HG02973 (cell line): ENCODE results near the gene PTGES3L.
"Not testable (repeated sequence)": the region's sequence is repeated elsewhere in the genome, so short reads cannot be mapped to it uniquely, and the experiment has no call there.

Experiments
- ATAC-seq: cut with Tn5 transposase; IDR thresholded peaks from one replicate; pipeline ENCODE4 v1.9.1; 2021; ENCODE audit warnings: moderate library complexity; ENCODE audit not compliant: unreplicated experiment

The PTGES3L gene

GRCh38 chr17:42985225-42985624, 5.3 kb upstream of the PTGES3L start:
- ATAC-seq: peak; percentile 43

GRCh38 chr17:42982266-42982665, 2.4 kb upstream of the PTGES3L start:
- ATAC-seq: no peak

- peak; percentile 31 for ATAC-seq
These were observed 1.0 kb upstream of the PTGES3L start for GRCh38 chr17:42980766-42981397.

GRCh38 chr17:42980274-42980765, 440 bp upstream of the PTGES3L start, which contains the start of gene RUNDC1:
Gene RUNDC1, plus strand, starts transcription at chr17:42980565. Its CDS starts 12 bp downstream, at chr17:42980577.
- peak; percentile 58 for ATAC-seq

- ATAC-seq: not testable (repeated sequence)
These were observed 4.2 kb downstream of the PTGES3L start for GRCh38 chr17:42975701-42976100.

GRCh38 chr17:42975265-42975664, 4.6 kb downstream of the PTGES3L start:
- no peak for ATAC-seq

- ATAC-seq: not testable (repeated sequence)
These were observed 6.6 kb downstream of the PTGES3L start for GRCh38 chr17:42973323-42973722.

GRCh38 chr17:42971589-42971988, 8.3 kb downstream of the PTGES3L start:
- no peak for ATAC-seq

- no peak for ATAC-seq
These were observed 10.8 kb downstream of the PTGES3L start for GRCh38 chr17:42969001-42969581.

GRCh38 chr17:42967925-42968324, 12.0 kb downstream of the PTGES3L start:
- ATAC-seq: no peak

GRCh38 chr17:42964161-42964932, 15.5 kb downstream of the PTGES3L start, which contains the start of gene AARSD1:
Gene AARSD1, minus strand, starts transcription at chr17:42964454. Its CDS starts 14 bp downstream, at chr17:42964440.
- peak; percentile 73 for ATAC-seq

- no peak for ATAC-seq
These were observed 26.2 kb downstream of the PTGES3L start for GRCh38 chr17:42953669-42954068.

GRCh38 chr17:42950044-42950783, 29.7 kb downstream of the PTGES3L start:
- ATAC-seq: no peak

- no peak for ATAC-seq
These were observed 33.1 kb downstream of the PTGES3L start for GRCh38 chr17:42946812-42947211.

- ATAC-seq: no peak
These were observed 35.7 kb downstream of the PTGES3L start for GRCh38 chr17:42944211-42944610.

GRCh38 chr17:42937712-42938596, 41.9 kb downstream of the PTGES3L start:
- ATAC-seq: no peak

- no peak for ATAC-seq
These were observed 50.4 kb downstream of the PTGES3L start for GRCh38 chr17:42929497-42929844.

- ATAC-seq: no peak
These were observed 51.0 kb downstream of the PTGES3L start for GRCh38 chr17:42928714-42929496.

- ATAC-seq: no peak
These were observed 55.0 kb downstream of the PTGES3L start for GRCh38 chr17:42924891-42925290.
